BJ (cell line): ENCODE data around the gene SPIN1. TPM values are rescaled to one million over a fixed set of nuclear protein-coding genes. Genes with fewer than 3 reads are reported as not detected.
"Not testable (repeated sequence)": the region's sequence is repeated elsewhere in the genome, so short reads cannot be mapped to it uniquely, and the experiment has no call there.

Source experiments
- CTCF ChIA-PET: fragments of 350-600 bp; formaldehyde crosslinking; extraction: SDS; loops from one replicate; lab custom pipeline; 2021; ENCODE audit warnings: antibody characterized with exemption, inconsistent platforms; lab: Yijun Ruan, JAX
- POLR2A ChIA-PET: fragments of 300-600 bp; sonication (Branson Sonifier 250); formaldehyde crosslinking; extraction: SDS; loops from one replicate; lab custom pipeline; 2021; ENCODE audit warnings: antibody characterized with exemption; lab: Charles Lee
- DNase-seq: peaks from one replicate; pipeline ENCODE4 v3.0.0-alpha.2; 2011; ENCODE audit warnings: low read depth
- H3K27me3 ChIP-seq: 2 replicates; pipeline ENCODE4 v1.6.0; 2011; ENCODE audit warnings: low read length; ENCODE audit not compliant: control insufficient read depth, insufficient read depth
- H3K36me3 ChIP-seq: 2 replicates; pipeline ENCODE4 v1.5.1; 2011; ENCODE audit warnings: low read length; ENCODE audit not compliant: control insufficient read depth, insufficient read depth
- H3K4me3 ChIP-seq: 2 replicates; pipeline ENCODE4 v1.5.1; 2011; ENCODE audit warnings: low read depth, mild to moderate bottlenecking, control low read depth, low read length
- CTCF ChIP-seq: IDR thresholded peaks from 2 replicates; pipeline ENCODE4 v1.5.1; 2011; ENCODE audit warnings: low read depth, mild to moderate bottlenecking, control low read depth, inconsistent platforms, low read length, moderate library complexity; ENCODE audit not compliant: insufficient read depth
- polyA plus RNA-seq: library from polyadenylated mRNA; depleted of rRNA; stranded (reverse); fragments of >200 nt; gene quantifications from 2 replicates; pipeline ENCODE4 v1.2.3, GENCODE V29; 2011

Gene SPIN1
- polyA plus RNA-seq, 1 experiment: 53.4 TPM

GRCh38 chr9:88355166-88355565 lies 33.1 kb upstream of the SPIN1 start:
- Histone ChIP-seq H3K36me3 (no peaks in the 10 kb centered on the region), H3K27me3 (no peaks in the 10 kb centered on the region), H3K4me3 (no peak overlapping the region)
- POLR2A ChIA-PET: no interaction called here
- CTCF ChIA-PET: interaction anchor here (0.7 kb wide), 1 partner anchor 23 kb away, joined by 3 read pairs; no protein-coding TSS in a partner anchor
- DNase-seq: no peak
- no peak for TF ChIP-seq CTCF

DNA sequence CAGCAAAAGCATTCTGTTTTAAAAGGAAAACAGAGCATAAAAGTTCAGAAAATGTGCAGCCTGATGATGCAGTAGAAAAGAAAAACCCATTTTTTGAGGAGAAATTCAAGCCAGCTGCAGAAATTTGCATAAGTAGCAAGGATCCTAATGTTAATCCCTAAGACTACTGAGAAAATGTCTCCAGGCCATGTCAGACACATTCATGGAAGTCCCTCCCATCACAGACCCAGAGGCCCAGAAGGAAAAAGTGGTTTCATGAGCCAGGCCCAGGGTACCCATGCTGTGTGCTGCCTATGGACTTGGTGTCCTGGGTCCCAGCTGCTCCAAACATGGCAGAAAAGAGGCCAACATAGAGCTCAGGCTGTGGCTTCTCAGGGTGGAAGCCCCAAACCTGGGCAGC lies 31.0 kb upstream of the SPIN1 start:
- H3K36me3 ChIP-seq, POLR2A ChIA-PET, DNase-seq, H3K27me3 ChIP-seq, H3K4me3 ChIP-seq: not testable (repeated sequence)
- CTCF ChIA-PET: interaction anchor here (0.6 kb wide), 1 partner anchor 328 kb away, joined by 3 read pairs; no protein-coding TSS in a partner anchor

DNA sequence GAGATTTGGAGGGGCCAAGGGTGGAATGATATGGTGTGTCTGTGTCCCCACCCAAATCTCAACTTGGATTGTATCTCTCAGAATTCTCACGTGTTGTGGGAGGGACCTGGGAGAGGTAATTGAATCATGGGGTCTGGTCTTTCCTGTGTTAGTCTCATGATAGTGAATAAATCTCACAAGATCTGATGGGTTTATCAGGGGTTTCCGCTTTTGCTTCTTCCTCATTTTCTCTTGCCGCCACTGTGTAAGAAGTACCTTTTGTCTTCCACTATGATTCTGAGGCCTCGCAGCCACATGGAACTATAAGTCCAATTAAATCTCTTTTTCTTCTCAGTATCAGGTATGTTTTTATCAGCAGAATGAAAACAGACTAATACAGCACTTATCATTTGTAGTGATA lies 29.5 kb upstream of the SPIN1 start:
- H3K27me3 ChIP-seq: no peaks in the 10 kb centered on the region
- TF ChIP-seq CTCF: no peak
- CTCF ChIA-PET: no interaction called here
- POLR2A ChIA-PET: no interaction called here
- DNase-seq: no peak
- H3K4me3 ChIP-seq: no peak overlapping the region
- no peaks in the 10 kb centered on the region for H3K36me3 ChIP-seq

DNA sequence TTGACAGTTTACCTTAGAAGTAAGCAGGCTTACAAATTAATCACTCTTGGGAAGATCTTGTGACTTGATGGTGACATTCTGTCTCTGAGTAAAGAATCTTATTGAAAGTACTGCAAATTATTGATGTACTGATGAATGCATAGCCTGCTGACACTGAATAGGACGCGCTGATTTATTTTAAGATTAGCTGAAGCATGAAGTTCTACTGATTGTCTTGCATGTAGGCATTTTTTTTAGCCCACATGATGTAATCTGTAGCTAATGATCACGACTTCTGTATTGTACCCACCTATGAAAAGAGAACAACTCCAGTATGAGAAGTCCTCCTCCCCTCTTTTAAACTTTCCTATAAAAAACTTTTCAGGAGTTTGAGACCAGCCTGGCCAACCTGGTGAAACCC lies 28.3 kb upstream of the SPIN1 start:
- DNase-seq: no peak
- no peak for TF ChIP-seq CTCF
- Histone ChIP-seq H3K27me3 (no peaks in the 10 kb centered on the region), H3K4me3 (no peak overlapping the region), H3K36me3 (no peaks in the 10 kb centered on the region)
- ChIA-PET POLR2A (no interaction called here), CTCF (no interaction called here)

DNA sequence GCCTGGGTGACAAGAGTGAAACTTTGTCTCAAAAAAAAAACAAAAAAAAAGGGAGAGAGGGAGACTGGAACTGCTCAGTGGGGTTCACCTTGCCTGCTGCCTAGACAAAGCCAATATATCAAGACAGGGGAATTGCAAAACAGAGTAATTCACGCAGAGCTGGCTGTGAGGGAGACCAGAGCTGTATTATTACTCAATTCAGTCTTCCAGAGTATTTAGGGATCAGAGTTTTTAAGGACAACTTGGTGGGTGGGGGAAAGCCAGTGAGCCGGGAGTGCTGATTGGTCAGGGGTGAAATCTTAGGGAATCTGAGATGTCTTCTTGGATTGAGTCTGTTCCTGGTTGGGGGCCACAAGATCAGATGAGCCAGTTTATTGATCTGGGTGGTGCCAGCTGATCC lies 25.6 kb upstream of the SPIN1 start:
- ChIA-PET CTCF (no interaction called here), POLR2A (no interaction called here)
- H3K36me3 ChIP-seq: no peaks in the 10 kb centered on the region
- DNase-seq: no peak
- no peak for TF ChIP-seq CTCF
- H3K4me3 ChIP-seq: no peak overlapping the region
- no peaks in the 10 kb centered on the region for H3K27me3 ChIP-seq

GRCh38 chr9:88363661-88364060 lies 24.6 kb upstream of the SPIN1 start:
- Histone ChIP-seq H3K27me3 (no peaks in the 10 kb centered on the region), H3K4me3 (no peak overlapping the region), H3K36me3 (no peaks in the 10 kb centered on the region)
- TF ChIP-seq CTCF: no peak
- DNase-seq: no peak
- CTCF ChIA-PET: no interaction called here
- POLR2A ChIA-PET: no interaction called here
